HCEC 1CT (cell line): ENCODE measurements around the gene DLGAP1.

Experiments
- DNase-seq: peaks from one replicate; pipeline ENCODE4 v3.0.0-alpha.2; 2017

Gene DLGAP1

GRCh38 chr18:3886575-3887322 is 568.4 kb downstream of the DLGAP1 start:
- DNase-seq, result no peak

- peak; percentile 36 for DNase-seq
These were observed 569.8 kb downstream of the DLGAP1 start for GRCh38 chr18:3885209-3885792.

- DNase-seq, result no peak
These were observed 575.3 kb downstream of the DLGAP1 start for GRCh38 chr18:3879836-3880120.

GRCh38 chr18:3879114-3879835 is 575.8 kb downstream of the DLGAP1 start:
- no peak for DNase-seq

DNA sequence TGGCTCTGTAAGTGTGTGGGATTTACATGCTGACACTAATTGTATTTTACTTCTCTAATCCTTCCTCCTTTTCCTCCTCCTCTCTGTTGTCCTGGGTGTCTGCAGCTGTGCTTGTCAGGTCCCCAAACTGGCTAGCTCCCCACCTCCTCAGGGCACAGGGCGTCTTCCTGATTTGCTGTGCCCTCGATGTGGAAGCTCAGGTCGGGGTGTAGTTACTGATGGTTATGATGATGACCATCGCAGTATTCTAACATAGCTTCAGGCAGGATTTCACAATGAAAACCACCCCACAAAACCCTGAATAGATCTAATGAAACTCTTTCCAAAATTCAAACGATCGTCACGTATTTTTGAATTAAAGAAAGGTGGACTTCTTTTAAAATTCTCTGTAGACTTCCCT is 576.7 kb downstream of the DLGAP1 start:
- no peak for DNase-seq

DNA sequence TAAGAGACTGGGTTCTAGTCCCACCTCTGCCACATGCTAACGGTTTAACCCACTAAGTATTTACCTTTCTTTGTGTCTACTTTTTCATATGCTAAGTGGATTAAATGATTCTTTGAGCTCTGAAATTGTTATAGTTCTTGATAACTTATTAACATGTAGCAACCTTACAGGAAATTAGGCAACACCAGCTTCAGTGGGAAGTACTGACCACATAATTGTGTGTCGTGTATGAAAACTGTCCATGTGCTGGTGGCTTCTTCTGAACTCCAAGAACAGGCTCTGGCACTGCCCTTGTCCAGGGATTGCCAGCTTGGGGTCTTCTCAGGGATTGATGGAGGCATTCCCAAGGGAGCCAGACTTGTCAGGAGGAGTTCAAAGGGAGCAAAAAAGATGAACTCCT is 577.4 kb downstream of the DLGAP1 start:
- DNase-seq, result peak; percentile 30

- DNase-seq, result no peak
These were observed 579.1 kb downstream of the DLGAP1 start for GRCh38 chr18:3875961-3876360.

DNA sequence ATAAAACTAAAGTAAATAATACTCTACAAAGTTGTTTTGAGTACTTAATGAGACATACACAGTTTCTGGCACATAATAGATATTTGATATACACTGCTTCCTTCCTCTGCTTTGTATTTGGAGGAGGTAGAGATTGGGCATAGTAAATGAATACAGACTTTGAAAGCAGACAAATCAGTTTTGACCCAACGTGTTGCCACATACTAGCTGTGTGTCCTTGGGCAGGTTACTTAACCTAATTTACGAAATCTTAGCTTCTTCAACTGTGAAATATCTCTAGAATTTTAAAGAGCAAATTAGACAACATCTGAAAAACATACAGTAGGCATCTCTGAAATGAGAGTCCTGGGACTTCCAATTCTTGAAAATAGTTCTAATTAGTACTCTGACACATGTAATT is 579.7 kb downstream of the DLGAP1 start:
- DNase-seq, result no peak

- no peak for DNase-seq
These were observed 580.5 kb downstream of the DLGAP1 start for GRCh38 chr18:3874581-3874980.

- DNase-seq, result no peak
These were observed 581.0 kb downstream of the DLGAP1 start for GRCh38 chr18:3874125-3874524.

GRCh38 chr18:3873698-3874097 is 581.4 kb downstream of the DLGAP1 start:
- no peak for DNase-seq

DNA sequence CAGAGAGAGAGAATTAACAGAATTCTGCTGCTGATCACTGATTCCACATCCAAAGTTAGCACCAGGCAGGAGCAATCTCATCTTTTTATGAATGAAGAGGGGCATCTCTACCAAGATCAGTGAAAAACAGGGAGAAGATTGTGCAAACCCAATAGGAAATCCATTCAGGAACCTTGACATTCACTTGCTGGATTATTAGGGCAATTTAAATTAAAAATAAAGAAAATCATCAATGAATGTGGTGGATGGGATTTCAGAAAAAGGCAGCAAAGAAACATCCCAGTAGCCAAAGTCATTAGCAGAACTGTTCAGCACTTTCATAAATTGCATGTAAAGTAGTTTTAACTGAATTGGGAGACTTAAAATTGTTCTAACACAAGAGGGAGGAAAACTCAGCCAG is 581.9 kb downstream of the DLGAP1 start:
- DNase-seq, result no peak

GRCh38 chr18:3872641-3873040 is 582.5 kb downstream of the DLGAP1 start:
- DNase-seq, result no peak

- no peak for DNase-seq
These were observed 583.4 kb downstream of the DLGAP1 start for GRCh38 chr18:3871687-3872086.

GRCh38 chr18:3870914-3871313 is 584.2 kb downstream of the DLGAP1 start:
- DNase-seq, result no peak

GRCh38 chr18:3869848-3870247 is 585.3 kb downstream of the DLGAP1 start:
- peak; percentile 70 for DNase-seq

DNA sequence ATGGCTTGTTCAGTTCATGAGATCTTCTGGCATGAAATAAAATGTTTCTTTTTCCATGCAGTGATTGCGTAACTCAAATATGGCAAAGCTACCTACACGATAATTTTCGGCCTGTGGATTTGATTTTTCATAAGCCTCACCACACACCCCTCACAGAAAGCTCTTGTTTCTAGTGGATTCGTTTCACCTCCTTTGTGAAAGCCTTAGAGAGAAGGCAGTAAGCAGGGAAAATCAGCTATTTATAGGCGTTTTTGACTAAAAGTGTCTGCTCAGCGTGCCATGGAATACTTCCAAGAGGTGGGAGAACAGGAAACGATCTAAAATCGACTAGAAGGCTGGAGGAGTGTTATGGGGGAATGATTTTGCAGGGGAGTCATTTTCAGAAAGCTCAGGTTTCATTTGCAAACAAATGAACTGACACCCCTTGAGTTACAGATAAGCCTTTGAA is 587.2 kb downstream of the DLGAP1 start:
- no peak for DNase-seq

- DNase-seq, result no peak
These were observed 587.9 kb downstream of the DLGAP1 start for GRCh38 chr18:3867236-3867635.

GRCh38 chr18:3864669-3865298 is 590.3 kb downstream of the DLGAP1 start:
- DNase-seq, result no peak

DNA sequence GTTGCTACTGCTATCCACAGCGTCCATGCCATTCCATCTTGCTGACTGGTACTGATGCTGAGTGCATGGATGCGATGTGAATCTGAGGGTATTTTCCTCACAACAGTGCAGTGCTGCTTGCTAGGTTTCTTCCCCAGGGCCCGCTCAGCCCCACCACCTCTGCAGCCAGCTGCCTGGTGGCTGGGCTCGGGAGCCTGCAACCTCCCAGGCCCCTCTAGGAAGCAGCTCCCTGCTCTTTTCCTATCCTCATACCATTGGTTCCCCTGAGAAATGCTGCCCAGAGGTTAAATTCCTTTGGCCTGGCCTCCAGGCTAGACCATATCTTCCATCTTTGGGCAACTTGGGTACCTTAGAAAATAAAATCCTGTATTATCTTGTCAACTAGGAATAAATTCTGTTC is 591.5 kb downstream of the DLGAP1 start:
- no peak for DNase-seq

GRCh38 chr18:3863006-3863405 is 592.1 kb downstream of the DLGAP1 start:
- DNase-seq, result no peak

- no peak for DNase-seq
These were observed 593.6 kb downstream of the DLGAP1 start for GRCh38 chr18:3861495-3861894.

DNA sequence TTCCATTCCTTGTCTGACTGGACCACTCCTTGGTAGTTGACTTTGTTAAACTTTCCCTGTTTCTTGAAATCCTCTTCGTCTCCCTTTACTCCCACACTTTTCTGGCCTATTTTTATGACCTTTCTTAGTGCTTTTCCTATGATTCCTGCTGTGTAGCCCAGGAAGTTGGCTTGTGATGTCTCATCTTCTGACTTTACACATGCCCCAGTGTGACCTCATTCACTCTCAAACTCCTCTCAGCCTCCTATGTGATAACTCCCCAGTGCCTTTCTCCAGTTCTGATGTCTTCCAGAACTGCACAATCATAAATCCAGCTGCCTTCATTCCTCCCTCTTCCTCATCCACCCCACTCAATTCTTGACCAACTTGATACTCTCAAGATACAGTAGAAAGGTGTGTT is 597.6 kb downstream of the DLGAP1 start:
- peak; percentile 72 for DNase-seq

- DNase-seq, result no peak
These were observed 599.1 kb downstream of the DLGAP1 start for GRCh38 chr18:3855966-3856365.
